DND-41 (cell line): ENCODE measurements around the gene KHDC4.

ENCODE experiments used
- EZH2 ChIP-seq: IDR thresholded peaks from 3 replicates; pipeline ENCODE4 v1.6.1; 2012; ENCODE audit warnings: borderline replicate concordance, low read depth, mild to moderate bottlenecking, moderate library complexity, low read length, inconsistent platforms; ENCODE audit not compliant: severe bottlenecking
- TF ChIP-seq, protein P1 (sequence below): IDR thresholded peaks from 2 replicates; pipeline ENCODE4 v1.5.1; 2012; ENCODE audit warnings: borderline replicate concordance, low read length, moderate library complexity, mild to moderate bottlenecking; ENCODE audit not compliant: poor library complexity, severe bottlenecking; ENCODE audit errors: extremely low read depth

DNA sequence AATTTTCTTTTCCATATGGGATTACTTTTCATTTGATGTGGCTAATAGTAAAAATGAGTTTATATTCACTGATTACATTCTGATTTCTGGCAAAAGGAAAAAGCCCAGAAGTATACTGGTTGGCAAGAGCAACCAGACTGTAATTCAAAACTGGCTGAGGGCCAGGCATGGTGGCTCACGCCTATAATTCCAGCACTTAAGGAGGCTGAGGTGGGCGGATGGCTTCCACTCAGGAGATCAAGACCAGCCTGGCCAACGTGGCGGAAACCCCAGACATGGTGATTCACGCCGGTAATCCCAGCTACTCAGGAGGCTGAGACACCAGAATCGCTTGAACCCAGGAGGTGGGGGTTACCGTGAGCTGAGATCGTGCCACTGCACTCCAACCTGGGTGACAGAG, 60.4 kb downstream of the KHDC4 start:
- no peak for TF ChIP-seq EZH2
- TF ChIP-seq, protein P1, sequence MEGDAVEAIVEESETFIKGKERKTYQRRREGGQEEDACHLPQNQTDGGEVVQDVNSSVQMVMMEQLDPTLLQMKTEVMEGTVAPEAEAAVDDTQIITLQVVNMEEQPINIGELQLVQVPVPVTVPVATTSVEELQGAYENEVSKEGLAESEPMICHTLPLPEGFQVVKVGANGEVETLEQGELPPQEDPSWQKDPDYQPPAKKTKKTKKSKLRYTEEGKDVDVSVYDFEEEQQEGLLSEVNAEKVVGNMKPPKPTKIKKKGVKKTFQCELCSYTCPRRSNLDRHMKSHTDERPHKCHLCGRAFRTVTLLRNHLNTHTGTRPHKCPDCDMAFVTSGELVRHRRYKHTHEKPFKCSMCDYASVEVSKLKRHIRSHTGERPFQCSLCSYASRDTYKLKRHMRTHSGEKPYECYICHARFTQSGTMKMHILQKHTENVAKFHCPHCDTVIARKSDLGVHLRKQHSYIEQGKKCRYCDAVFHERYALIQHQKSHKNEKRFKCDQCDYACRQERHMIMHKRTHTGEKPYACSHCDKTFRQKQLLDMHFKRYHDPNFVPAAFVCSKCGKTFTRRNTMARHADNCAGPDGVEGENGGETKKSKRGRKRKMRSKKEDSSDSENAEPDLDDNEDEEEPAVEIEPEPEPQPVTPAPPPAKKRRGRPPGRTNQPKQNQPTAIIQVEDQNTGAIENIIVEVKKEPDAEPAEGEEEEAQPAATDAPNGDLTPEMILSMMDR: no peak
